Brain microvascular endothelial cell (primary cell): Measurements from ENCODE around the gene POLR3A.
A peak's percentile ranks its signal among the peaks of the same experiment; 100 is the strongest.

ENCODE experiments used
- DNase-seq: peaks from one replicate; pipeline ENCODE4 v3.0.0-alpha.2; 2020
- H3K27ac ChIP-seq: fragments of 250-450 bp; sonication (Bioruptor Pico); 2 replicates; pipeline ENCODE4 v1.5.1; 2020; ENCODE audit warnings: mild to moderate bottlenecking, moderate library complexity
- H3K27me3 ChIP-seq: fragments of 250-450 bp; sonication (Bioruptor Pico); replicated peaks from 2 replicates; pipeline ENCODE4 v1.5.1; 2020; ENCODE audit warnings: mild to moderate bottlenecking
- H3K36me3 ChIP-seq: fragments of 250-450 bp; sonication (Bioruptor Pico); replicated peaks from 2 replicates; pipeline ENCODE4 v1.5.1; 2020; ENCODE audit warnings: mild to moderate bottlenecking
- H3K4me3 ChIP-seq: 2 replicates; pipeline ENCODE4 v1.5.1; 2011; ENCODE audit warnings: low read depth, mild to moderate bottlenecking, control low read depth, low read length, moderate library complexity
- in situ Hi-C: cut with HindIII; loops from 2 replicates; pipeline ENCODE4 v1.10.0; 2017; ENCODE audit warnings: low sequenced_read_pairs, low pct_ligation_motif_present
- TF ChIP-seq, protein P1 (sequence below): IDR thresholded peaks from 2 replicates; pipeline ENCODE4 v1.5.1; 2011; ENCODE audit warnings: low read depth, mild to moderate bottlenecking, moderate library complexity, low read length, control low read depth, inconsistent platforms; ENCODE audit errors: missing control alignments

The POLR3A gene

DNA sequence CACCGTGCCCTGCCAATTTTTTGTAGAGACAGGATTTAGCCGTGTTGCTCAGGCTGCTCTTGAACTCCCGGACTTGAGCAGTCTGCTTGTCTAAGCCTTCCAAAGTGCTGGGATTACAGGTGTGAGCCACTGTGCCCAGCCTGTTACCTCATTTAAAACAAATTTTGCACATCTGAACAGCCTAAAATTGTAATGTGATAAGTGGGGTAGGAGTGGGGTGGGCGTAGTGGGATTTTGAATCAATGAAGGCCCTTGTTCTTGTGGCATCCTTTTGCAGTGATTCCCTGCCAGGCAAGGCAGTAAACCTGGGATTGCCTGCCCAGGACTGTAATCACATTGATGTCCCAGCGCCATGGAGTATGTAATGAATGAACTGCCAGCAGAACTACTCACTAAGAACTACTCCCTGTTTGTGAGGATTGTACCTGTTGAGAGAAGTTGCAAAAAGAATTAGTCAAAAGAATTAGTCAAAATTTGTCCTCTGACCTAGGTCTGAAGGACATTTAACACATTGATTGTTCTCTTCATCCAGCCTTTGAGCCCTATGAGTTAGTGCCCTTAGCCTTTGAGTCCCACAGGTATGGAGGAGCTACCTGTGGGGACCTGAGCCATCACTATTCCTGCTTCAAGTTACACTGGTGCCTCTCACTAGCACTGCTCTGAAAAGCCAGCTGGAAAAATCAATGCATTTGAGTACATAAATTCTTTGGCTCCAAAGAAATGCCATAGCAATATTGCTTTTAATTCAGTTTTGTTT, 9.7 kb upstream of the POLR3A start:
- in situ Hi-C loops = no loop called here
- Histone ChIP-seq H3K36me3 (peaks cover 79% of the 10 kb centered on the region), H3K27ac (no peak overlapping the region), H3K4me3 (no peak overlapping the region), H3K27me3 (no peaks in the 10 kb centered on the region)
- TF ChIP-seq, protein P1, sequence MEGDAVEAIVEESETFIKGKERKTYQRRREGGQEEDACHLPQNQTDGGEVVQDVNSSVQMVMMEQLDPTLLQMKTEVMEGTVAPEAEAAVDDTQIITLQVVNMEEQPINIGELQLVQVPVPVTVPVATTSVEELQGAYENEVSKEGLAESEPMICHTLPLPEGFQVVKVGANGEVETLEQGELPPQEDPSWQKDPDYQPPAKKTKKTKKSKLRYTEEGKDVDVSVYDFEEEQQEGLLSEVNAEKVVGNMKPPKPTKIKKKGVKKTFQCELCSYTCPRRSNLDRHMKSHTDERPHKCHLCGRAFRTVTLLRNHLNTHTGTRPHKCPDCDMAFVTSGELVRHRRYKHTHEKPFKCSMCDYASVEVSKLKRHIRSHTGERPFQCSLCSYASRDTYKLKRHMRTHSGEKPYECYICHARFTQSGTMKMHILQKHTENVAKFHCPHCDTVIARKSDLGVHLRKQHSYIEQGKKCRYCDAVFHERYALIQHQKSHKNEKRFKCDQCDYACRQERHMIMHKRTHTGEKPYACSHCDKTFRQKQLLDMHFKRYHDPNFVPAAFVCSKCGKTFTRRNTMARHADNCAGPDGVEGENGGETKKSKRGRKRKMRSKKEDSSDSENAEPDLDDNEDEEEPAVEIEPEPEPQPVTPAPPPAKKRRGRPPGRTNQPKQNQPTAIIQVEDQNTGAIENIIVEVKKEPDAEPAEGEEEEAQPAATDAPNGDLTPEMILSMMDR = no peak
- no peak for DNase-seq

DNA sequence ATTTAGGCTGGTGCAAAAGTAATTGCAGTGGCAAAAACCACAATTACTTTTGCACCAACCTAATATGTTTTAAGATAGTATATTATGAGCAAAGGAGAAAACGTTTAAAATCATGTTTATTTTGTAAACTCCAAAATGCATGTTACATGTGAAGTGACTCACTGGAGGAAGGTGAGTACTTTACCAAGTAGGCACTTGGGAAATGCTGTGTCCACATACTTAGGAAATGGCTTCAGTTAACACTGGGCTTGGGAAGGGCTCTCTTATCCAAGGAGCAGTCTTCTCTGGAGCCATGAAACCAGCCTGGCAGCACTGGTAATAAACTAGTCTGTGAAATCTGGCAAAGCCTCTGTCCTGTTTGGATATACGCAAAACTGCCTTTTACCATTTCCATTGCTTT, 8.8 kb upstream of the POLR3A start:
- TF ChIP-seq, protein P1 = no peak
- in situ Hi-C loops = no loop called here
- no peak overlapping the region for H3K27ac ChIP-seq
- H3K36me3 ChIP-seq = peaks cover 78% of the 10 kb centered on the region
- H3K27me3 ChIP-seq = no peaks in the 10 kb centered on the region
- no peak for DNase-seq
- no peak overlapping the region for H3K4me3 ChIP-seq

DNA sequence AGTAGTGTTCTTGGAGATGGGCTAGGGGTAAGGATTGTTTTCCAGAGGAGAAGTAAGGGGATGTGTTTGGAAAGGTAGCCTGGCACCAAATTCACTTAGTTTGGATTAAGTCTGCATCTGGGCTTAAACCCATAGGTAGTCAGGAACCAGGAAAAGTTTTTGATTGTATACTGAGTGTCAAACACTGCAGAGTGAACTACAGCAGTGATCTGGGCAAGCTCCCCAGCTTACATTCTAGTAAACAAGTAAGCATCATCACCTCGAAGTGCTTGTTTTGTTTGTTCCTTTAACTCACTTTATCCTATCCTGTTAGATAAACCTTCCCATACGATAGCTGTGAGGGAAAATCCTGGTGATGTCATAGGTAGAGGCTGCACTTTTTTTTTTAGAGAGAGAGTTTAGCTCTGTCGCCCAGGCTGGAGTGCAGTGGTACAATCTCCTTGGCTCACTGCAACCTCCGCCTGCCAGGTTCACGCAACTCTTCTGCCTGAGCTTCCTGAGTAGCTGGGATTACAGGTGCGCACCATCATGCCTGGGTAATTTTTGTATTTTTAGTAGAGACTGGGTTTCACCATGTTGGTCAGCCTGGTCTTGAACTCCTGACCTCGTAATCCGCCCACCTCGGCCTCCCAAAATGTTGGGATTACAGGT, 6.7 kb upstream of the POLR3A start:
- Histone ChIP-seq H3K36me3 (peaks cover 59% of the 10 kb centered on the region), H3K4me3 (peak overlapping the region; percentile 17), H3K27ac (no peak overlapping the region), H3K27me3 (no peaks in the 10 kb centered on the region)
- TF ChIP-seq, protein P1 = no peak
- no peak for DNase-seq
- in situ Hi-C loops = no loop called here

DNA sequence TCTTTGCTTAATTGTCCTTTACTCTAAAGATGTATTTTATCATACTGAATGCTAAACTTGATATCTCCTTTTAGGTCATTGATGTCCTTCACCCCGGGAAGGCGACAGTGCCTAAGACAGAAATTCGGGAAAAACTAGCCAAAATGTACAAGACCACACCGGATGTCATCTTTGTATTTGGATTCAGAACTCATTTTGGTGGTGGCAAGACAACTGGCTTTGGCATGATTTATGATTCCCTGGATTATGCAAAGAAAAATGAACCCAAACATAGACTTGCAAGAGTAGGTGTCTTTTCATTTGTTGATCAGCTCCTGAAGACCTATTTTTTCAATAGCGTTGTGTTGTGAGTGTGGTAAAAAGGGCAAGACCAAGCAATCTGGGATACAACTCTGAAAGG, 6.1 kb upstream of the POLR3A start:
- Histone ChIP-seq H3K36me3 (peaks cover 53% of the 10 kb centered on the region), H3K27me3 (no peaks in the 10 kb centered on the region), H3K27ac (no peak overlapping the region), H3K4me3 (peak overlapping the region; percentile 100)
- TF ChIP-seq, protein P1 = no peak
- in situ Hi-C loops = no loop called here
- no peak for DNase-seq

DNA sequence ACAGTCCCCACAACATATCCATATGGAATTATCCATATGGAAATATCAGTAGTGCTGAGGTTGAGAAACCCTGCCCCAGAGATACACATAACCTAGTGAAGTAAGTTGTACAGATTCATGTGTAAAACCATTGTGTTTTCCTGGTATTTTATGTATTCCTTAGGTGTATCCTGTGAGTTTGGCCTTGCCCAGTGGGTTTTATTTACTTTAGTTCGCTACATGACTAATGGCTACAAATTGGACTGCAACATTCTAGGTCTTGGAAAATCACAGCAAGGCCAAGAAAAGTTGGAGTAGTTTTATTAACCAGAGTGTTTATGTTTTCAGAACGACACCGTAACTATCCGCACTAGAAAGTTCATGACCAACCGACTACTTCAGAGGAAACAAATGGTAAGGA, 5.7 kb upstream of the POLR3A start:
- H3K27me3 ChIP-seq = no peaks in the 10 kb centered on the region
- DNase-seq = no peak
- TF ChIP-seq, protein P1 = no peak
- H3K36me3 ChIP-seq = peaks cover 49% of the 10 kb centered on the region
- H3K4me3 ChIP-seq = peak overlapping the region; percentile 100
- in situ Hi-C loops = no loop called here
- no peak overlapping the region for H3K27ac ChIP-seq
